IPS-18c (cell line): ENCODE results near the gene KIF21B.
"Not testable (repeated sequence)": the region's sequence is repeated elsewhere in the genome, so short reads cannot be mapped to it uniquely, and the experiment has no call there.

Experiments used
- H3K4me3 ChIP-seq: 2 replicates; pipeline ENCODE4 v1.7.0; 2013; ENCODE audit warnings: low read depth, mild to moderate bottlenecking, low read length, moderate library complexity; ENCODE audit not compliant: insufficient read depth
- H3K9me3 ChIP-seq: one replicate; pipeline ENCODE4 v1.6.1; 2013; ENCODE audit warnings: mild to moderate bottlenecking, low read length, moderate library complexity; ENCODE audit not compliant: control insufficient read depth, insufficient read depth

KIF21B gene

GRCh38 chr1:200954434-200954833 lies 69.1 kb downstream of the KIF21B start:
- Histone ChIP-seq H3K9me3 (no peaks in the 10 kb centered on the region), H3K4me3 (no peak overlapping the region)

GRCh38 chr1:200951016-200951415 lies 72.5 kb downstream of the KIF21B start:
- Histone ChIP-seq H3K9me3 (peaks cover 3% of the 10 kb centered on the region), H3K4me3 (no peak overlapping the region)

GRCh38 chr1:200949626-200950025 lies 73.9 kb downstream of the KIF21B start:
- H3K9me3 ChIP-seq = peaks cover 3% of the 10 kb centered on the region
- H3K4me3 ChIP-seq = no peak overlapping the region

GRCh38 chr1:200947059-200947566 lies 76.4 kb downstream of the KIF21B start:
- Histone ChIP-seq H3K4me3 (no peak overlapping the region), H3K9me3 (peaks cover 3% of the 10 kb centered on the region)

GRCh38 chr1:200945111-200945510 lies 78.4 kb downstream of the KIF21B start:
- Histone ChIP-seq H3K9me3 (peaks cover 3% of the 10 kb centered on the region), H3K4me3 (no peak overlapping the region)

GRCh38 chr1:200938955-200939354 lies 84.6 kb downstream of the KIF21B start:
- no peak overlapping the region for H3K4me3 ChIP-seq
- H3K9me3 ChIP-seq = no peaks in the 10 kb centered on the region

GRCh38 chr1:200935286-200935962 lies 88.1 kb downstream of the KIF21B start:
- H3K4me3 ChIP-seq, H3K9me3 ChIP-seq: not testable (repeated sequence)

- Histone ChIP-seq H3K9me3 (no peaks in the 10 kb centered on the region), H3K4me3 (no peak overlapping the region)
Measured at GRCh38 chr1:200934676-200935245, 88.8 kb downstream of the KIF21B start.

GRCh38 chr1:200931776-200932175 lies 91.7 kb downstream of the KIF21B start:
- H3K4me3 ChIP-seq = no peak overlapping the region

GRCh38 chr1:200930285-200930684 lies 93.2 kb downstream of the KIF21B start:
- H3K4me3 ChIP-seq, H3K9me3 ChIP-seq: not testable (repeated sequence)

More at GRCh38 chr1:200931776-200932175, 91.7 kb downstream of the KIF21B start:
- H3K9me3 ChIP-seq = no peaks in the 10 kb centered on the region

GRCh38 chr1:200929530-200930278 lies 93.8 kb downstream of the KIF21B start:
- Histone ChIP-seq H3K4me3 (no peak overlapping the region), H3K9me3 (no peaks in the 10 kb centered on the region)

- Histone ChIP-seq H3K9me3 (no peaks in the 10 kb centered on the region), H3K4me3 (no peak overlapping the region)
Measured at GRCh38 chr1:200925831-200926230, 97.7 kb downstream of the KIF21B start.

- Histone ChIP-seq H3K4me3 (no peak overlapping the region), H3K9me3 (no peaks in the 10 kb centered on the region)
Measured at GRCh38 chr1:200923601-200924000, 99.9 kb downstream of the KIF21B start.

GRCh38 chr1:200922406-200922805 lies 101.1 kb downstream of the KIF21B start:
- Histone ChIP-seq H3K4me3 (no peak overlapping the region), H3K9me3 (no peaks in the 10 kb centered on the region)

- Histone ChIP-seq H3K4me3 (no peak overlapping the region), H3K9me3 (no peaks in the 10 kb centered on the region)
Measured at GRCh38 chr1:200921571-200922110, 101.9 kb downstream of the KIF21B start.
